Ishikawa (cell line): Measurements from ENCODE around the gene NONO.

Experiments
- CREB1 ChIP-seq: IDR thresholded peaks from 2 replicates; pipeline ENCODE4 v1.6.1; 2012; ENCODE audit warnings: low read depth
- NFIC ChIP-seq: IDR thresholded peaks from 2 replicates; pipeline ENCODE4 v1.6.1; 2012
- YY1 ChIP-seq: IDR thresholded peaks from 2 replicates; pipeline ENCODE4 v1.6.1; 2012; ENCODE audit warnings: low read depth
- TF ChIP-seq, protein P1 (sequence below): IDR thresholded peaks from 2 replicates; pipeline ENCODE4 v1.6.1; 2012; ENCODE audit warnings: low read depth, mild to moderate bottlenecking

GRCh38 chrX:71320126-71320525 is 36.7 kb downstream of the NONO start:
- TF ChIP-seq, protein P1, sequence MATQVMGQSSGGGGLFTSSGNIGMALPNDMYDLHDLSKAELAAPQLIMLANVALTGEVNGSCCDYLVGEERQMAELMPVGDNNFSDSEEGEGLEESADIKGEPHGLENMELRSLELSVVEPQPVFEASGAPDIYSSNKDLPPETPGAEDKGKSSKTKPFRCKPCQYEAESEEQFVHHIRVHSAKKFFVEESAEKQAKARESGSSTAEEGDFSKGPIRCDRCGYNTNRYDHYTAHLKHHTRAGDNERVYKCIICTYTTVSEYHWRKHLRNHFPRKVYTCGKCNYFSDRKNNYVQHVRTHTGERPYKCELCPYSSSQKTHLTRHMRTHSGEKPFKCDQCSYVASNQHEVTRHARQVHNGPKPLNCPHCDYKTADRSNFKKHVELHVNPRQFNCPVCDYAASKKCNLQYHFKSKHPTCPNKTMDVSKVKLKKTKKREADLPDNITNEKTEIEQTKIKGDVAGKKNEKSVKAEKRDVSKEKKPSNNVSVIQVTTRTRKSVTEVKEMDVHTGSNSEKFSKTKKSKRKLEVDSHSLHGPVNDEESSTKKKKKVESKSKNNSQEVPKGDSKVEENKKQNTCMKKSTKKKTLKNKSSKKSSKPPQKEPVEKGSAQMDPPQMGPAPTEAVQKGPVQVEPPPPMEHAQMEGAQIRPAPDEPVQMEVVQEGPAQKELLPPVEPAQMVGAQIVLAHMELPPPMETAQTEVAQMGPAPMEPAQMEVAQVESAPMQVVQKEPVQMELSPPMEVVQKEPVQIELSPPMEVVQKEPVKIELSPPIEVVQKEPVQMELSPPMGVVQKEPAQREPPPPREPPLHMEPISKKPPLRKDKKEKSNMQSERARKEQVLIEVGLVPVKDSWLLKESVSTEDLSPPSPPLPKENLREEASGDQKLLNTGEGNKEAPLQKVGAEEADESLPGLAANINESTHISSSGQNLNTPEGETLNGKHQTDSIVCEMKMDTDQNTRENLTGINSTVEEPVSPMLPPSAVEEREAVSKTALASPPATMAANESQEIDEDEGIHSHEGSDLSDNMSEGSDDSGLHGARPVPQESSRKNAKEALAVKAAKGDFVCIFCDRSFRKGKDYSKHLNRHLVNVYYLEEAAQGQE: no peak
- TF ChIP-seq YY1 (no peak), CREB1 (no peak), NFIC (no peak)
